HG03175 (cell line): ENCODE measurements around the gene CDC16.
"Not testable (repeated sequence)": the region's sequence is repeated elsewhere in the genome, so short reads cannot be mapped to it uniquely, and the experiment has no call there.

Experiments
- ATAC-seq: cut with Tn5 transposase; IDR thresholded peaks from one replicate; pipeline ENCODE4 v1.9.1; 2021; ENCODE audit warnings: mild to moderate bottlenecking, moderate library complexity; ENCODE audit not compliant: unreplicated experiment

CDC16 gene

DNA sequence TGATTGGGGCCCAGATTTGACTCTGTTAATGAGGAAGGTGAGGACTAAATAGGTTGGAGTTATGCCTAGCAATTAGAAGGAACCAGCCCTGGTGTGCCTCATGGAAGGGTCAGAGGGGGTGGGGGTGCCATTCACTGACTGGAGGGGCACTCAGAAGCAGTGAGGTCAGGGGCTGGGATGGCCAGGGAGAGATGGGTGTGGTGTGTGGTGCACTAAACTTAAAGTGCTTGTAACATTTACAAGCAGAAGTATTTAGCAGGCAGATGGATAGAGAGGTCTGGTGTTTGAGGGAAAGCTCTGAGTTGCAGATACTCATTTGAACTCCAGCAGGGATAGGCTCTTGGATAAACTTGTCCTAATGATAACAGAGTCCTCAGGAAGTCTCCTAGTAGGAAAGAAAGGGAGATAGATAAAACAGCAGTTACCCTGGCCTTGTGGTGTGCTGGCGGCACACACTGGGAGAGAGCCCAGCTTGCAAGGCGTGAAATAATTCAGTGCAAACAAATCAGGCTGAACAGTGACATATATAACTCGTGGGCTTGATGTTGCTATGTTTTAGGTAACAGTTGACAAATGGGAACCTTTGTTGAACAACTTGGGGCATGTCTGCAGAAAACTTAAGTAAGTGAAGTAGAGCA is 26.8 kb downstream of the CDC16 start:
- ATAC-seq, result no peak

DNA sequence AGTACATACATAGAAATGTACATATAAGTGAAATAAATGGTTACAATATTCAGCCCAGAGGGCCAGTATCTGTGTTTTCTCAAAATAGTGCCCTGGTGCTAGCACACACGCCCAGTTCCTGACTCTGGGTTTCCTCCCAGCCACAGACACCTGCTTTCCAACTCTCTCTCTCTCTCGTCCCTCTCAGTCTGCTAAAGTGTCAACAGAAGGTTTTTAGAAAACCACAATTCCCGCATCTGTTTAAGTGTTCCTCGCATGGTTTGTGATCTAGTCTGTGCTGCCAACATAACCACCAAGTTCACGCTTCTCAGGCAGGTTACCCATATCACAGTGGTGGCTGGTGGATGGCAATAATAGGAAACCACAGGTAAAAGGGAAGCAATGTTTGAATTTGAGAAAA is 28.9 kb downstream of the CDC16 start:
- ATAC-seq, result no peak

DNA sequence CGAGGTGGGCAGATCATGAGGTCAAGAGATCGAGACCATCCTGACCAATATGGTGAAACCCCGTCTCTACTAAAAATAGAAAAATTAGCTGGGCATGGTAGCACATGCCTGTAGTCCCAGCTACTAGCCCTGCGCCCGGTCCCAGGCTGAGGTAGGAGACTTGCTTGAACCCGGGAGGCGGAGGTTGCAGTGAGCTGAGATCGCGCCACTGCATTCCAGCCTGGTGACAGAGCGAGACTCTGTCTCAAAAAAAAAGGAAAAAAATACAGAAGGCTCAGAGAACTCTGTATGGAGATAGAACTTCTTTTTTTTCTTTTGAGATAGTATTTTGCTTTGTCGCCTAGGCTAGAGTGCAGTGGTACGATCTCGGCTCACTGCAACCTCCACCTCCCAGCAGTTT is 29.6 kb downstream of the CDC16 start:
- ATAC-seq, result not testable (repeated sequence)

DNA sequence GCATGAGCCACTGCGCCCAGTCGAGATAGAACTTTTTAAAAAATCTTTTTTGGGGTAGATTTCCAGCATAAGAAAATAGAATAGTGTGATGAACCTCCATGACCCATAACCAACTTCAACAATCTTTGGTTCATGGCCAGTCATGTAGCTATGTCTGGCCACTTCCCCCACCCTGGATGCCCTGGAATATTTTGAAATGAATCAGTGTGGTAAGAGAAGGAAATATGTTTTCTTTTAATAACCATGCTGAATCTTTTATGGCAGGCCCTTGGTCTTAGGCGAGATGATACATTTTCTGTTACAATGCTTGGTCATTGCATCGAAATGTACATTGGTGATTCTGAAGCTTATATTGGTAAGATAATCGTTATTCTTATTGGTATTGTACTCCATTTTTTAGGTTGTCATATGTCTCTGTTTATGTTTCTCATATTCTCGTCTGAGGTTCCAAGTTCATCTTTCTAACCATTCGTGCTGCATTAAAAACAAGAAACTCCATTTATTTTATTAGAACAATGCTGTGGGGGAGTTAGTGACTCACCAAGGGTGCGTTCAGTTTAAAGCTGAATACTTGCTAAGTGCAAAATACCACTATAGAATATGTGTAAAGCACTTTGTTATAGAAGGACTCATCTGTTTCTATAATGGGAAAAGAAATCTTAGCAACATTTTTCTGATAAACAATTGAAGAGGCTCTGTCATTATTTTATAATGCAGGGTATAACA is 30.4 kb downstream of the CDC16 start:
- no peak for ATAC-seq

DNA sequence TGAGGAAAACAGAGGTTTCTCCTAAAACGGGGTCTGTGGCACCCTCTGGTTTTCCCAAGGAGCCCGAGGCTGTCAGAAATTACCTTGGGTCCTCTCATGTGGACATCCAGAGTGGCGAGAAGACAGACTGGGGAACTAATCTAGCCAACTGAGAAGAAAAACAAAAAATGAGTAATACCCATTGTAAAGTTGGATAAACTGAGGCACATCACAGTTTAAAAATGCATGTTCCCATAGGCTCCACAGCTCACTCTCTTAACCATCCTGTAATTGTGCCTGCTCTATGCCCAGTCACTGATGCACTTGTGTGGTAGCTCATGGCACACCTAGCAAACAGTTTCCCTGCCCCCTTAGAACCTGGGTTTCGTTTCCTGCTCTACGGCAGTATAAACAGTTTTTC is 31.5 kb downstream of the CDC16 start:
- no peak for ATAC-seq

DNA sequence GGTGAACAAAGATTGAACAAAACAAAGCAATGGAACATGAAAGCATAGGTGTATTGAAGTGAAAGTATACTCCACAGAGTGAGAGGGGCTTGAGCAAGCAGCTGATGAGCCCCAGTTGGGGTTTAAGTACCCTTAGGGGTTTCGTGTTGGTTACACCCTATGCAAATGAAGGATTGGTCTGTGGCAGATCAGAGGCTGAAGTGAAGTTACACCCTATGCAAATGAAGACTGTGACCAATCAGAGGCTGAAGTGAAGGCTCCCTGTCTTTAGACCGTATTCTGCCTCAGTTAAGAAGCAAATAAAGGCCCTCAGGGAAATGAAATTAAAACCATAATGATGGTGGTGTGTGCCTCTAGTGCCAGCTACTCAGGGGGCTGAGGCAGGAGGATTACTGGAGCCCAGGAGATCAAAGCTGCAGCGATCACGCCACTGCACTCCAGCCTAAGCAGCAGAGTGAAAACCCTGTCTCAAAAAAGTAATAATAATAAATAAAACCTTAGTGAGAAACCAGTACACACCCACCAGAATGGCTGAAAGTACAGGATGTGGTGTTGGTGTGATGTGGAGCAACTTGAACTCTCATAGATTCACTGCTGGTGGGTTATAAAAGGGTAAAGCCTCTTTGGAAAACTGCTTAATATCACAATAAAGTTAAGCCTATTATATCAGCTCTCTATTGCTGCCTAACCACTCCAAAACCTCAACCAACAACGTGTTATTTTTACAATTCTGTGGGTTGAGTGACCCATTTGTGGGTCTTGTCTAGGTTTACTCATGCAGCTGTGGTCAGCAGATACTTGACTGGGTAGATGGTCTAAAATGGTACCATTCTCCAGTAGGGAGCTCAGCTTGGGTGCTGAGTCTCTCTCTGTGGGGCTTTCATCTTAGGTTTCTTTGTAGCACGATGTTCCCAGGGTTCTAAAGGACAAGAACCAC is 33.9 kb downstream of the CDC16 start:
- no peak for ATAC-seq

DNA sequence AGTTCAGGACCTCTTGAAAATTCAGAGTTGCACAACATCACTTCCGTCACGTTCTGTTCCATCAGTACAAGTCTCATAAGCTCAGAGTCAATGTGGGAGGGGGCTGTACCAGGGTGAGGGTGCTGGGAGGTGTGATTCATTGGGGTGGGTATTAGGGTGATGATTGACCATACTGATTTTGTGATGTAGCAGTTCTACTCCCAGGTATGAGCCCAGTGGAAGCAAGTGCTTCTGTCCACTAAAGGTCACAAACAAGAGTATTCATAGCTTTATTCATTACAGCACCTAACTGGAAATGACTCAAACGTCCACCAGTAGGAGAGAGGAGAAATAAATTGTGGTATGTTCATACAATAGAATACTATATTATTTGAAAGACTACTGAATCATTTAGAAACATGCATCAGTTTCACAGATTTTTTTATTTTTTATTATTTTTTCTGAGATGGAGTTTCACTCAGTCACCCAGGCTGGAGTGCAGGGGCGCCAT is 34.6 kb downstream of the CDC16 start:
- ATAC-seq, result no peak

DNA sequence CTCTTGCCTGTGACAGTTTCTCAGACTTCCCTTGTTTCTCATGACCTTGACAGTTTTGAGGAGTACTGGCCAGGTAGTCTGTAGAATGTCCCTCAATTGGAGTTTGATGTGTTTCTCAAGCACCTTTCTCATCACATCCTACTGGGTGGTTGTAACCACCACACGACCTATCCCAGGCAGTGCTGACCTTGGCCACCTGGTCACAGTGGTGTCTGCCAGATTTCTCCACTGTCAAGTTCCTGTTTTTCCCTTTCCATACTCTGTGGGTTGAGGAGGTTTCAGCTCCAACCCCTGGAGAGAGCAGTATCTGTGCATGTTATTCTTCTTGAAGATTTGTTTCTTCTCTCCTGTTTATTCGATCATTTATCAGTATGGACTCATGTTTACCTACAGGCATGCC is 38.3 kb downstream of the CDC16 start:
- ATAC-seq, result no peak

DNA sequence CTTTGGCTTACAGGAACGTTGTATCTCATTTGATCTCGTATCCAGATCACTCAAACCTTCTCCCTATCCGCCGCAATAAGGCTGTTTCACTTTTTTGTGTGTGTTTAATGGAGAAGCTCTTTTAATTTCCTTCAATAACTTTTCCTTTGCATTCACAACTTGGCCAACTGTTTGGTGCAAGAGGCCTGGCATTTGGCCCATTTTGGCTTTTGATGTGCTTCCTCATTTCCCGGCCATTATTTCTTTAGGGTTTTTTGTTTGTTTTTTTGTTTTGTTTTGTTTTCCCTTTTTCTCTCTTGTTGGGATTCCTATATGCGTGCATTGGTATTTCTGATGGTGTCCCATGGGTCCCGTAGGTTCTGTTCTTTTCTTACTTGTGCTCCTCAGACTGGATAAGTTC is 40.6 kb downstream of the CDC16 start:
- no peak for ATAC-seq

DNA sequence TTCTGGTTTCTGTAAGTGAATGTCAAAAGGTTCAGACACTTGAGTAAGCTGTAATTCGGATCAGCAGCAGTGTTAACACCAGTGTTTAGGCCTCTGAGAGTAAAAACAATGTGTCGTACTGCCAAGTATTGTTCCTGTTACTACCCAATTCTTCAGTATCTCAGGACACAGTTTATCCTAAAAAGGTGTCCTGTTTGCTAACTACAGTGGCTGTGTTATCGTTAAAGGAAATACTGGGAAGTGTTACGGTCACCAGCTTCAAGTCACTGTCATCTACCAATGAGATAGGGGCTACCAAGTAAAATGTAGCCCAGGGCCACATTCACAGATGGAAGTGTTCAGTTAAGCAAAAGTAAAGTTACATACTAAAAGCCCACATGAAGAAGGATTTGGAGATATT is 44.4 kb downstream of the CDC16 start:
- ATAC-seq, result no peak

DNA sequence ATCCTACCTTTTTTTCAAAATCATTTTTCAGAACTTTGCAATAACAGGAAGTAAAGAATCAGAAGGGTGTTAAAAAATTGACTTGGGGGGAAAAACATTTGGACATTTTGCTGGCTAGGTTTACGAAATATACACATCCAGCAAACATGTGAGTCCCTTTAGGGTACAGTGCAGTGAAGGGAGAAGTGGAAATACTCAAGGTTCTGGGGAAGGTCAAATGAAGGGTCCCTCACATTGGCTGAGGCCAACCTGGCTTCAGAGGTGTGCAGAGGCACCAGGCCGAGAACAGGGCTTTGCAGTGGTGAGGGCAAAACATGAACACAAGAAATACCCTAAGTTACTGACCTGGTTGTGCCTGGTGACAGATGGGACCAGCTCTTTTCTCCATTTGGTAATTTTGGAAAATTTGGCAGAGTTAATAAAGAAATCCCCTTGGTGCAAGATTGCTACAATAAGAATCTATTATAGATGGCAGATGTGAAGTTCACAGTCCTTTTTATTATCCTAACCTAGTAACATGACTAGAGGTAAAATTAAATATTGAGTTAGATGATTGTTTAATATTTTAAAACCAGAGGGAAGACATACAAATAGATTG is 45.2 kb downstream of the CDC16 start:
- no peak for ATAC-seq

DNA sequence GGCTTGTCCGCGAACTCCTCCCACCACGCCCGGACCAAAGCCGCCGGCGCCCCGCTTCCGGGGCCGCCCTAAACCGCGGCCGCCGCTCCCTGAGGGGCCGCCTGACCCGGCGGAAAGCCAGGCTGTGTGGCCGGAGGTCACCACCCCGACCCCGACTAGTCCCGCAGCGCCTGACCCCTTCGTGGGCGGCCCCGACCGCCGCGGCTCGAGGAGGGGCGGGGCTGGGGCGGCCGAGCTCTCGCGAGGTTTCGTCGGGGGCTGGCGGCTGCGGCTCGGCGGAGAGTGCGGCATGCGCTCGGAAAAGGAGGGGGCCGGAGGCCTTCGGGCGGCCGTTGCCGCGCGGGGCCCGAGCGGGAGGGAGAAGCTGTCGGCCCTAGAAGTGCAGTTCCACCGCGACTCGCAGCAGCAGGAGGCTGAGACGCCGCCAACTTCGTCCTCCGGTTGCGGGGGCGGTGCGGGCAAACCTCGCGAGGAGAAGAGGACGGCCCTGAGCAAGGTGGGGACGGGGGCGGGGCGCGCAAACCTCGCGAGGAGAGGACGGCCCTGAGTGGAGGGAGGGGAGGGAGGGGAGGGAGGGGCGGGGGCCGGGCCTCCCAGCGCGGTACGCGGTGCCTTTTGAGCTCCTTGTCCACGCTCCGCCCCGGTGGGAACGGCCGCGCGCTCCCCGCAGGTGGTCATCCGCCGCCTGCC is 46.8 kb downstream of the CDC16 start, which contains the start of gene UPF3A:
Gene UPF3A, plus strand, starts transcription at position 251 of the 690 bp plus-strand sequence. Its CDS starts 39 bp downstream, at position 290.
- peak; percentile 73 for ATAC-seq

DNA sequence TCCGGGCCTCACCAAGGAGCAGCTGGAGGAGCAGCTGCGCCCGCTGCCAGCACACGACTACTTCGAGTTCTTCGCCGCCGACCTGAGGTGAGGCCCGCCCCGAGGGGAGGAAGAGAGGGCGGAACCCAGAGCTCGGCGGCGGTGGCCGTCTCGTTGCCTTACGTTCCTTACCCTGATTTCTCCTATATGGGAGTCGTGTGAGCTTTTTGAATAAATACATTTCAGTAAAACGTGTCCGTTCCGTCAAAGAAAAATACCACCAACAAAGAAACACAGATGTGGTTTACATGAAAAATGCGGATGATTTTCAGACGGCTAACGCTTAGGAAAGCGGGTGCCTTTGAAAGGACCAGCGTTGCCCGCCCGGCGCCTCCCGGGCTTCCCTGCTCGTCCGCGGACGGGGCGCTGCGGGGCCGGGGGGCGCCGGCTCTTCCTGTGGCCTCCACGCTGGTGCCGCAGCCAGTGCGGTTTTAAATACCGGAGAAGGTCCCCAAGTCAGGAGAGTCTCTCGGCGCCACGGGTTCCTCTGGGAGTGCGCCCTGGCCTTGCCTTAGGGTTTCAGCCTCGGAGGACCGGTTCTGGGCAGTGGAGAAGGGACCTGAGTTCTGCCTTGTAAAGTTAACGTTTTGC is 47.5 kb downstream of the CDC16 start:
- peak; percentile 43 for ATAC-seq

DNA sequence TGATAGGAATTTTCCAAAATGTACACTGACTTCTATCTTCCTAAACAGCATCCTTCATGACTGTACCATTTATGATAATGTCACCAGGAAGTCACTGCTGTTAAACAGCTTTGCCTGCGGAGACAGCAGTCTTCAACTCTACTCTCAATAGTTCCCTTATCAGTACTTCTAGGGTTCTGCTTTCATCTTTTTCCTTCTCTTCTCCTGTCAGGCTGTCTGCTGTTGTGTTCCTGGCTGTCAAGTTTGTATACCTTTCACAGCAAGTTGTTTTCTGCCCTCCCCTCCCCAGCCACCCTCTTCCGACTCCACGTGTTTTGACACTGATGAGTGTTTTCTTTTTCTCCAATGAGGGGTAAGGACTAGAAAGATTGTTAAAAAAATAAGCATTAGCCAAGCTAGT is 48.9 kb downstream of the CDC16 start:
- no peak for ATAC-seq

DNA sequence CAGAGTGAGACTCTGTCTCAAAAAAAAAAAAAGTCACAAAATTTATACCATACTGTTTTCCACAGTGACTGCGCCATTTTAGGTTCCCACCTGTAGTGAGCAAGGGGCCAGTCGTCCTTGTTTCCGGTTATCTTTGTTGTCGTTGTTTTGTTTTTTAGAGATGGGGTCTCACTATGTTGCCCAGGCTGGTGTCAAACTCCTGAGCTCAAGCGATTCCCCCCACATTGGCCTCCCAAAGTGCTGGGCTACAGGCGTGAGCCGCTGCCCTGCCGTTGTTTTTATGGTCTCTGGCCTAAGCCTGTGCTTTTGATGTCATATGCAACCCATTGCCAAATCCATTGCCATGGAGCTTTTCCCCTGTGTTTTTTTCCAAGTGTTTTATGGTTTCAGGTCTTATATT is 50.0 kb downstream of the CDC16 start:
- no peak for ATAC-seq

DNA sequence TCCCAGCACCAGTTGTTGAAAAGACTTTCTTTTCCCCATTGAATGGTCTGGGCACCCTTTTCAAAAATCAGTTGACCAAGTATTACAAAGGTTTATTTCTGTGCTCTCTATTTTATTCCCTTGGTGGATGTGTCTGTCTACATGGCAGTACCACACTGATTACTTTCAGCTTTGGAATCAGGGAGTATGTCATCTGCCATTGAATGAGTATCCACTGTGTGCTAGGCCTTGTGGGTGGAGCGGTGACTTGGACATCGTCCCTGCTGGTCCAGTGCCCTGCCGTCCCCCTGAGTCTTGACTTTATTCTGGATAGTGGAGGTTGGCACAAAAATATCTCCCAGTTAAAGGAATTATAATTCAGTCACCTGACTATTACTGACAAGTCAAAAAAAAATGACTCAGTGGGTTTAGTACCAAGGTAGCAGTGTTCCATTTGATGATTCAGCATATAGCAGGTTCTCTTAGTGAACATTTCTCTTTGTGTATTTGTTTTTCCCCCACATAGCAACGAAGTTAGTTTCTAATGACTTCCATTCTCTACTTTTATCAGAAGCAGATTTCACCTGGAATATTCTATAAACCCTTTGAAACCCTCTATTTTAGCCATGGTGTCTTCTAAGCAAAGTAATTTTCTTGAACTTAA is 50.6 kb downstream of the CDC16 start:
- ATAC-seq, result no peak

DNA sequence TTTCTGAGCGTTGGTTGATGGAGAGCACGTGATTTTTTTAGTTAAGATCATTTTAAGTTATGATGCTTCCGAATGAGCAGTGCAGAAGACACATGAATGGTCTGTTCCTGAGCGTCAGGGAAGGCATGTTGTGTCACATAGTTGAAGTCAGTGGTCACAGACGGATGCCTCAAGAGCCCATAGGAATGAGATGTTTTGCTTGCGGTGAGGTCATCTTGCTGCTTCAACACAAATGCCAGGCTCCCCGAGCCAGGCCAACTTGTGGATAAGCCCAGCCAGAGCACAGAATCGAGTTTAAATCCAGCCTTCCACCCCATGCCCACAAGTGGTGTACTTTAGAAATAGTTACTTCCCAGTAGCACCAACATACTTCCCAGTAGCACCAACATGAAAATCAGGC is 52.1 kb downstream of the CDC16 start:
- no peak for ATAC-seq

DNA sequence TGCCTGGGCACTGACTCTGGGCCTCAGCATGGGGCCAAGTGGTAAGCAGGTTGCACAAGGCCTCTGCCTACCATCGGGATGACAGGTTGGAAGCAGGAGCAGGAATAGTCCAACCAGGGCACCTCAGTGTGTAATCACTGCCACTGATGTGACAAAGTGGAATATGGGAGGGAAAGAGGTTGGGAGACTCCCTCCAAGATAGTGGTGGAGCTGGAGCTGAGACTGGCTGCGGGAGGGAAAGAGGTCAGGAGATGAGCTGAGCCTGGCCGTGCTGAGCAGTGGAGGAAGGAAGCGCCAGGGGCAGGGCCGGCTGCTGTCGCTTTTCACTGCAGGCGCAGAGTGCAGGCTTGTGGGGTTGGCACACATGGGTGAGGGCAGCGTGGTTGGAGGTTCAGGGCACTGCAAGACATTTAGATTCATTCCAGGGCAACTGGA is 53.5 kb downstream of the CDC16 start:
- ATAC-seq, result no peak

DNA sequence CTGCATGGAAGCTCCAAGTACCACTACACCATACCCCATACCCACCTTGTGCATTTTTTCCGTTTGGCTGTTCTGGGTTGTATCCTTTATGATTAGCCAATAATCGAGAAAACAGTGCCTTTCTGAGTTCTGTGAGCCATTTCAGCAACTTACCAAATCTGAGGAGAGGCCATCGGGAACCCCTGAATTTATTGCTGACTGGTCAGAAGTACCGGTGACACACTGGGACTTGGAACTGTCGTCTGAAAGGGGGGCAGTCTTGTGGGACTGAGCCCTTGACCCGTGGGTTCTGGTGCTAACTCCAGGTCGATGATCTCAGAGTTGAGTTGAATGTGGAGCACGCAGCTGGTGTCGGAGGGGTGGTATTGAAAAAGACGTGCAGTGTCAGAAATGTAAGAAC is 61.8 kb downstream of the CDC16 start:
- no peak for ATAC-seq
